D341Med (cell line): ENCODE measurements around the gene C19orf81.
A peak's percentile ranks its signal among the peaks of the same experiment; 100 is the strongest.

Source experiments
- DNase-seq: peaks from one replicate; pipeline ENCODE4 v3.0.0; 2012; ENCODE audit warnings: low spot score

The C19orf81 gene

DNA sequence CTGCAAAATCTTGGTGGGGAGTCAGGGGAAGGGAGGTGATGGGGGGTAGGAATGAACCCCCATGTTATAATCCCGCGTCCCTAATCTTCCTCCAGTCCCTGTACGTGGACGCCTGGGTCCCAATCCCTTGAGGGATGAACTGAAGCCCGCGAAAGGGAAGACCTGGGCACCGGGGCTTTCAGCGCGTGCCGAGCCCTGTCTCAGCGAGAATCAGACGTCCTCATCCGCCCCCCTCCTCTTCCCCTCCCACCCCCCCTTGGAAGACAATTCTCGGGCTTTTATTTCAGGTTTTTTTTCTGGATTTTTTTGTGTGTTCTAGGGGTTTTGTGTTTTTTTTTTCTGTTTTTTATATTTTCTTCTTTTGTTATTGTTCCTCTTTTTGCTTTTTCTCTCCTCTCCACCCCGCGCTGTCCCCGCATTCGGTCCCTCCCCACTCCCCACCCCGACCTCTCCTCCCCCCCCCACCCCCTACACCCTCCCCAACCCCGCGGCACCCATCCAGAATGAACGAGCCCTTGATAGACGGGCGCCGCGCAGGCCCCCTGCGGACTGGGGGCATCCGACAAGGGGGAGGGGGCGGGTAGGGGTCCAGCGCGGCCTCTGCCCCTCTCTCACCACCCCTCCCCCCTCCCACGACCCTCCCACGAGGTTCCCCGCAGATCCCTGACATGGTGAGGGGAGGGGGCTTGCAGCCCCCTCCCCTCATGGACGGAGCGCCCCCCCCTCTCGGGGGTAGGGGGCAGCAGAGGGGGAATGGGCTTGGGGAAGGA is 10.3 kb downstream of the C19orf81 start:
- DNase-seq, result no peak

DNA sequence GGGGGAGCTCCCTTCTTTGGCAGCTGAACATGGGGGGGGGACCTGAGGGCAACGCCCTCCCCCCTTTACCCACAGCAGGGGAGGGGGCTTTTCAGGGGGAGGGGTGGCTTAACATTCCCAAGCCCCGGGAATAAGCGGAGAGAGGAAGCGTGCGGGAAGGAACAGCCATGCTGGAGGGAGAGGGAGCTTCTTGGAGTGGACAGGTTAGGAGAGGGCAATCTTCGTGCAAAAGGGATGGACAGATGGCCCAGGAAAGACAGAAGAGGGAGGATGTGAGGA is 10.8 kb downstream of the C19orf81 start:
- DNase-seq, result no peak

DNA sequence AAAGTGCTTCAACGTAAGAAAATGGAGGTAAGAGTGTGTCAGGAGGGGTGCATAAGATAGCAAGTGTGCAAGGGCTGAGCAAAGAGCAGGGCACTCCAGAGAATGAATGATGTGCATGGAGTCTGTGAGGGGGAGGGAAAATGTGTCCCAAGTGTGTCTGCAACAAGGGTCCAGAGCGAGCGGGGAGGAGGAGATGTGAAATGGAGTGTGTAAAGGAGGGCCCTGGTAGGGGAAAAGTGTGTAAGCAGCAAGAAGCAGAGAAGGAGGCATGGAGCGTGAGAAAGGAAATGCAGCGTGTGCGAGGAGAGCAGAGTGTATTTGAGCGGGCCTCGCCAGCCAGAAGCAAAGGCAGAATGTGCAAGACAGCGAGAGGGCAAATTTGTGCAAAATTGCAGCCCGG is 11.8 kb downstream of the C19orf81 start:
- no peak for DNase-seq

DNA sequence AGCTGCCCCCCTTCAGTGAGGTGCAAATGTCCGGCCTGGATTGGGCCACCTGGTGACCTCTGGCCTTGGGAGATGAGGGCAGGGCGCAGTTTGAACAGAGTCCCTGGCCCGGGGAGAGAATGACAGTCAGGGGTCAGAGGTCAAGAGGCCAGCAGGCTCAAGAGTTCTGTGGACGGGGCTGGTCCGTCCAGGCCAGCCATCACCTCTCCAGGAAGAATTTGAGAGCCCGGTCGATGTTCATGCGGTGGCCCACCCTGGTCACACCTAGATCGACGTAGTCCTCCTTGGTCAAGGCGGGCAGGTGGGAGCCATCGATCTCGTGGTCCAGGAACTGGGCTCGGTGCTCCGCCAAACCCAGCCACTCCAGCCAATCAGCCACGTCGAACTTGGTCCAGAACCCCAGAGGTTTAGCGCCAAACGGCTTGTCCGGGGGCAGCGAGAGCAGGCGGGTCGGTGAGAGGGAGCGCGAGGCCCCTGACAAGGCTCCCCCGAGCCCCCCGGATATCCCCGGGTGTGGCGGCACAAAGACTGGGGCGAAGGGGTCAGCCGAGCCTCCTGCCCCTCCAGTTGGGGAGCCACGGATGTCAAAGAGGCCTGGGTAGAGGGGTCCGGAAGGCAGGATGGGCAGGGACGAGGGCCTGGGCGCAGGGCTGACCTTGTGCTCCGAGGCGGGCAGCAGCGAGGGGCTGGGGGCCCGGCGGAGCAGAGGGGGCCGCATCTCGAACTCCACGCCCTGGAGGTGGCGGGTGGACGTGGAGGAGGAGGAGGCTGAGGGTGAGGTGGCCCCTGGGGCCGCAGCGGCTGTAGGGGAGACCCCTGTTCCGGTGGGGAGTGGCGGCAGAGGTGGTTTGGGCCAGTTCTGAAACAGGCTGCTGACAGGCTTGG is 12.8 kb downstream of the C19orf81 start:
- DNase-seq, result no peak

DNA sequence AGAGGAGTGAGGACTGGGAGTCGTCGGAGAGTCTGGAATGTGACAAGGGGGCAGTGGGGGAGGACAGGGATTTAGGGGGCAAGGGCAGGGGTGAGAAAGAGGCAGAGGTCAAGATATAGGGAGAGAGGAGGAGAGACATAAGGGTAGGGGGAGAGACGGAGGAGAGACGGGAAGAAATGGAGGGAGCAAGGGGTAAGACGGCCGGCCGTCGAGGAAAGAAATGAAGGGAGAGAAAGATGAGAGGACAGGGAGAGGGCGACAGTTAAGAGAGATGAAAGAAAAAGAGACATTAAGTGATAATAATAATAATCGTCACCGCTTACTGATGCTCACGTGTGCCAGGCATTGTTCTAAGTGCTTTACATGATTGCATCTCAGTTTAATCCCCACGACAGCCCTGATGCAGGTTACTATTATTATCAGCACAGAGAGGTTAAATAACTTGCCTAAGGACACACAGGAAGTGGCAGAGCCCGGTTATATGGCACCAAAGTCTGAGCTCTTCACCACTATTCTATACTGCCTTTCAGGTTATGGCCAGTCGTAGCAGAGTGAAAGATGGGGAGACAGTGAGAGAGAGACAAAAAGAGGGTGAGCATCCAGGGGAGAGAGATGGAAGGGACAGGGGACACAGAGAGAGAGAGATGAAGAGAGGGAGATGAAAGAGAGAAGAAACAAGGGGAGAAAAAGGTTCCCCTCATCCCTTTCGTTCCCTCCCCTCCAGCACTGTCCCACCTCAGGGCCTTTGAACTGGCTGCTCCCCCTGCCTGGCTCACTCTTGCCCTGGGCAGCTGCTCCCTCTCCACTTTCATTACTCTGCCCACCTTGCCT is 13.6 kb downstream of the C19orf81 start:
- DNase-seq, result no peak

DNA sequence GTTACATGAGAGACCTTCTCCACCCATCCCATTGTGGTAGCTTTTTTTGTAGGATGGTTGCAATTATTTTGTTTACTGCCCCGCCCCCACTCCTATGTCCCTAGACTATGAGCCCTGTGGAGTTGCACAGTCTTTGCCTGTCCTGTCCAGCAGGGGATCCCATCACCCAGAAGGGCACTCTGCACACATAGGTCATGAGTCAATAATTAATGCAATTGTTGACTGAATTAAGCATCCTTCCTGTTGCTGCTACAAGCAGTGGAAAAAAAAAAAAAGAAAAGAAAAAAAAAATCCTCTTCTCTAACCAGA is 14.2 kb downstream of the C19orf81 start:
- no peak for DNase-seq

DNA sequence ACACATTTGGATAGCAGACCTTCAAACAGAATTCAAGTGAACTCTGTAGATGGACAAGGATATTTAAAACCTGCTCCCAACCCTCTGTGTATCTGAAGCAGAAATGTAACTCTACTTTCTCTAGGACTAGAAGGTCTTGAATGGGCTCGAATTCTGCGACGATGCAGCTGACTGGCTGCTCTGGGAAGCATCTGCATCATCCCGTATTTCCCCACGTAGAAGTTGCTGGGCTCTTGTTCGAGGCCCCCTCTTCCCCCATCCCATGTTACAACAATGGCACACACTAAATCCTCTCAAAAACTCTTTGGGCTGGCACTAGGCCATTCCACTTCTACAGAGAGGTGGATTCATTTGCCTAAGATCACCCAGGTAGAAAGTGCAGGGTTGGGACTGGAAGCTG is 15.0 kb downstream of the C19orf81 start:
- no peak for DNase-seq

DNA sequence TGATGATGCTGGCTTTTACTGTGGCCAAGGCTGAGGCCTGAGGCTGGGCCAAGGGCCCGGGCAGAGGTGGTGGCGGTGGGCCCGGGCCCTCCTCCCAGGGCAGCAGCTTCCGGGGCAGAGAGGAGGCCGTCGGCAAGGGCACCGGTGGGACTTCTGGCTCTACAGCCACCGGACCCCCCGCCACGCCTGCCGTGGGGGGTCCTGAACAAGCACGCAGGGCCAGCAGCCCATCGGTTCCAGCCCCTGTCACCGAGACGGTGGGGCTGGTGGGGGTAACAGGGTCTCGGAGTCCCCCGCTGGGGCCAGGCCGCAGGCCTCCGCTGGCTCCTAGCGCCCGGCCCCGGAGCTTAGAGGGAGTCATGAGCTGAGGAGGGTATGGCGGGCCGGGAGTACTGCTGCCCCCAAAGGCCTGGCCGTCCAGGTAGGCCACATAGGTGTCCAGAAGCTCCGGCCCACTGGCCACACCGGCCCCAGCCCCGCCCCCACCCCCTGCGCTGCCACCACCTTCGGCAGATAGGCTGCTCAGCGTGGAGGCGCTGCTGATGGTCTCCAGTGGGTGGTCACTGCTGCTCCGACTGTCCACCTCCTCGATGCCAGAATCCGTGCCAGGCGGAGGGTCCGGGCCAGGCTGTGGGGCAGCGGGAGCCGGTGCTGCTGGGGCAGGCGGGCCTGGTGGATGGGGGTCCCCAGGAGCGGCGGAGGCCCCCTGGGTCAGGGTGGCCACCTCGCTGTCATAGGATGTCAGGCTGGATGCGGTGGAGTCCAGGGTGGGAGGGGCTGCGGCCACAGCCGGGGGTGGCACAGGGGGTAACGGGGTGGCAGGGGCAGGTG is 17.3 kb downstream of the C19orf81 start:
- no peak for DNase-seq

DNA sequence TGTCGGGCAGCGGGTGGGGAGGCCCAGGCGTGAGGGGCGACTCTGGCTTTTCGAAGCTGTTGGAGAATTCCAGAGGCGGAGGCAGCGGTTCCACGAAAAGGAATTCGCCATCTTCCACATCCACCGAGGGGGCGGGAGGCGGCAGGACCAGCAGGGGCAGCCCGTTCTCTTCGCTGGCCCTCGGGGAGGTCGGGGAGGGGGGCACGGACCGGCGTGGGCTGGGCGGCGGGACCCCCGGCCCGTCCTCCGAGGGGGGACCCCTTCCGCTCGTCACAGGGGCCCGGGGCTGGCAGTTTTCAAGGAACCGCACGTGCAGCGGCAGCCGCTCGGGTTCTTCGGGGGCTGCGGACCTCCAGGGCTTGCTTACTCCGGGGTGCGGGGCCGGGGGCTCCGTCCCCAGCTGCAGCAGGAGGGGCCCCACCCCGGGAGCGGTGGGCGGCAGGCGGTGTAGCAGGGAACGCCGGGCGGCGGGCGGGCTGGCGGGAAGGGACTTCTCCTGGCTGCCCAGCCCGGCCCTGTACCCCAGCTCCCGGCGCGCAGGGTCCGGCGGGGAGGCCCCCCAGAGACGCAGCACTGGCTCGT is 18.0 kb downstream of the C19orf81 start:
- no peak for DNase-seq

DNA sequence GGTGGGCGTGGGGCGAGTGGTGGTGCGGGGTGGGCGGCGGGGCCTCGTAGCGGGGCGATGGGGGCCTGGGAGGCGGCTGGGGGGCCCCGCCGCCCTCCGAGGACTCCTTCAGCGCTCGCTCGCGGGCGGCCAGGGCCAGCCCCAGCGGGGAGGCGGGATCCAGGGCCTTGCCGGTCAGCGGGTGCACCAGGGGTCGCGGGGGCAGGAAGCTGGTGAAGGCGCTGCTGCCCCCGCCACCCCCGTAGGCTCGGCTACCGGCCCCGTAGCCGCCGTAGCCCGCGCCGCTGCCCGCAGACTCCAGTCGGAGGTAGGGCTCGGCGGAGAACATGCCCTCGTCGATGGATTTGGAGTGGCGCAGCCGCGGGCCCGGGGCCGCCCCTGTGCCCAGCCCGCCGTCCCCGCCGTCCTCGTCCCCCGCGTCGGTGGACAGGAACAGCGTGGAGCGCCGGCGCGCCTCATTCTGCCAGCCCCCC is 18.6 kb downstream of the C19orf81 start:
- no peak for DNase-seq

DNA sequence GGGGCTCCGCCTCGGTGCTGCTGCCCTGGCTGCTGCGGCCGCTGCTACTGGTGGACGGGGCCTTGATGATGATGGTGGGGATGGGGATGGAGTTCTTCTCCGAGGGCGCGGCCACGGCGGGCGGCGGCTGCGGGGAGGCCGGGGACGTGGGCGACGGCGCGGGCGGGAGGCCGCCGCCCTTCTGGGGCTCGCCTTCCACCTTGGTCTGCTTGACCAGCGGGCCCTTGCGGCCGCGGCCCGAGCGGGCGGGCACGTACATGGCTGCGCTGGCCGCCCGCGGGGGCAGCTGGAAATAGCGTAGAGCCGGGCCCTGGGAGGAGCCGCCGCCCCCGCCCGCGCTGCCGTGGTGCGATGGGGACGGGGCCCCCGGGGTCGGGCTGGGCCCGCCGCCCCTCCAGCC is 19.2 kb downstream of the C19orf81 start:
- DNase-seq, result no peak

DNA sequence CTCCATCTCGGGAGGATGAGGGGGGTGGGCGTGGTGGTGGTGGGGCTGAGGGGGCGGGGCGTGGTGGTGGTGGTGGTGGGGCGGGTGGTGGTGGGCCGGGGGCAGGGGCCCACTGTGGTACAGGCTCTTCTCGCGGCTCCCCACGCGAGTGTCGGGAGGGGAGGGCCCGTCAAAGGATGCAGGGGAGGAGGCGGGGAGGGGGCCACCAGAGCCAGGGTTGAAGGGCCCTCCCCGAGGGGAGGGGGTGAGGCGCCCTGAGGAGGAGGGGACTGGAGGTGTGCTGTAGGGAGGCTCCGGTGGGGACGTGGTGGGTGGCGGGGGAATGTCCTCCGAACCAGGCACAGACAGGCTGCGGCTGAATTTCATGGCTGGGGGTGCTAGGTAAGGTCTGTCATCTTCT is 19.6 kb downstream of the C19orf81 start:
- no peak for DNase-seq

DNA sequence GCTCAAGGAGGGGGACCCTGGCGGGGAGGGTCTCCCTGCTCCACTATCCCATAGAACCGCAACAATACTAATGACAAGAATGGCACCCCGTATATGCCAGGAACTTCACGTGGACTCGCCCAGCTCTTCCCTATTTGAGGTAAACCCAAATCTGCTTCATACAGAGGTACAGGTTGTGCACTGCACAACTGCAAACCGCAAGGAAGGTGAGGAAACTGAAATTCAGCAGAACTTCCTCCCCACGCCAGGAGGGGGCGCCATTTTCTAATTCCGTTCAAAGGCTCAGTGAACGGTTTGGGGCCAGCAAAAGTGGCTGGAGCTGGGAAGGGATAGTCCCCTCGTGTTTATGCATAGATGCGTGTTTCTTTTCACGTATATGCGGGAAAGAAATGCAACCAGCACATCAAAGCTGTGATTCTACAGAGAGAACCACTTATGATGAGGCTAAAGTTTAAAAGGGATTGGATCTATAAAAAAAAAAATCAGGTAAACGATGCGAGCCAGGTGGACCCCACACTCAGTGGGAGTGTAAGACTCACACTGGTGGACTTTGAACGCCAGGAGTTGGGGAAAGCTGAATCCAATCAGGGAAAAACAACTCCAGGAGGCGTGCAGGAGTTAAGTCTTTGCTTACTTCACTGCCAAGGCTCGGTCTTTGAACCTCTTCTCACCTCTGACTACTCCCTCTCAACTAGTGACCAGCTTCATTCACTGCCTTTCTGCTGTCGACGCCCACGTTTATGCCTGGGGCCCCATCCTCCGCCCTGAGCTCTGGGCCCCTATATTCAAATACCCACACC is 20.3 kb downstream of the C19orf81 start:
- DNase-seq, result peak; percentile 64

DNA sequence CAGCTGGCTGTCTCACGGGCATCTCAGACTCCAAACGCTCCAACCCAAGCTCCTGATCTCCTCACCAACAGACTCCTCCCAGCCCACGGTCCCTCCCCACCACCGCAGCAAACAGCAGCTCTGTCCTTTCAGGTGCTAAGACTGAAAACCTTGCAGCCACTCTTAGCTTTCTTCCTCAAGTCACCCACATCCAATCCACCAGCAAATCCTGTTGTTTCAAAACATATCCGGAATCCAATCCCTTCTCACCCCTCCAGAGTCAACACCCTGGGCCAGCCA is 20.8 kb downstream of the C19orf81 start:
- no peak for DNase-seq

DNA sequence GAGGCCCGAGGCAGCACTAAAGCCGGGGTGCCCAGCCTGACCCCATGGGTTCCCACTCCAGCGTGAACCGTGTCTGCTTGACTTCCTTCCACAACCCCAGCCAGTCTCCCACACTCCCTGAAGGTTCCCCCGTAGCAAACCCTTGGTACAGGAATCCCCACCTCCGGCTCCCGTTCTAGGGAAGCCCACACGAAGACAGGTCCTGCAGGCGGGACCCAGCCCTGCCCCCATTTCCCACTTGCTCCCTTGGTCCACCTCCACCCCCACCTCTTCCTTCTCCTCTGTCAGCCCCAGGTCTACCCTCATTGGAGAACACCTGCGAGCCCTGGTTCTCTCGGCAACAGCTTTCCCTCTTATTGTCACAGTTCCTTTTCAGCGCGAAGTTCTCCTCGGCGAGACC is 23.9 kb downstream of the C19orf81 start:
- DNase-seq, result no peak

DNA sequence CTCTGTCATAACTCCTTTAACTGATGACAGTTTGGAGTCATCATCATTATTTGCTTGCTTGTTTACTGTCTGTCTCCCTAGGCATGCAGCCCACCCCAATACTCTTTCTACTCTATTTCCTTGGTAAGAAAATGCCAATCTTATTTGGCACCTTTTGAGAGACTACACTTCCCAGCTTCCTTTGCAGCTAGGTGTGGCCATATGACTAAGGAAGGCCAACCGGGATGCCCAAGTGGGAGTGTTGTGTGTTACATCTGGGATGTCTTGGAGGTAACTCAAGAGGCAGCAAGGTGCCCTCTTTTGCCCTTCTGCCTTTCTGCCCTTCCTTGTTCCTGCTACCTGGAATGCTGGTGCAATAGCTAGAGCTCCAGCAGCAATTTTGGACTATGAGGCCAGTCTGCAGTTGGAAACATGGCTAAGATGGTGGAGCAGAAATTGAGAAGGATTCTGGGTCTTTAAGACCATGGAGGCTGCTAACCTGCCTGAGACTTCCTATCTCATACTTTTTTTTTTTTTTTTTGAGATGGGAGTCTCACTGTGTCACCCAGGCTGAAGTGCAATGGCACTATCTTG is 27.5 kb downstream of the C19orf81 start:
- no peak for DNase-seq

DNA sequence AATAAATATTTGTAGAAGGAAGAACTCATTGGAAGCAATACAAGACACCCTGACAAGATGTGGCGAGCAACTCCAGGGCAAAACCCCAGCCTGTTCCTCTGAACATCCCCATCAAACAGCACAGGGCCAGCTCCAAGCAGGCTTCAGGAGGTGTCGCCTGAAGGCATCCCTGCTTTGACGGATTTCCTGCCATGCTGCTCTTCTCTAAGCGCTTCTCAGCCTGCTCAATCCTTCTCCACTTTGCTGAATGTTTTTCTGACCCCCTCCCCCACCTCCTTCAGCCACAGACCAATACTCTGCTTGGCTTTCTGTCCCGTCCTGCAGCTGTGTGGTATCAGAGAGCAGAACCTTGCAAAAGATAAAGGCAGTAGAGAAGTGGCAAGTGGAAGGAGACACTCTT is 28.4 kb downstream of the C19orf81 start:
- DNase-seq, result no peak

DNA sequence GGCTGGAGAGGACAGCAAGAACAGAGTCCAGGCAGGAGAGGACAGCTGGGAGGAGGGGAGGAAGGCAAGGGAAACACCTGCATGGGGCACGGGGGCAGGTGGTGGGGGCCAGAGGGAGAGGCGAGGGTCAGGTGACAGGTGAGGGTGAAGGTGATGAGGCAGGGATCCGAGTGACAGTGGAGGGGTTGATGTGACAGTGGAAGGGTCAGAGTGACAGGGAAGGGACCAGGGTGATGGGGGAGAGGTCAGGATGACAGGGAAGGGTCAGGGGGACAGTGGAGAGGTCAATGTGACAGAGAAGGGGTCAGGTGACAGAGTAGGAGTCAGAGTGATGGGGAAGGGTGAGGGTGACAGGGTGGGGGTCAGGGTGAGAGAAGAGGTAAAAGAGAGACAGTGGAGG is 29.1 kb downstream of the C19orf81 start:
- DNase-seq, result no peak

DNA sequence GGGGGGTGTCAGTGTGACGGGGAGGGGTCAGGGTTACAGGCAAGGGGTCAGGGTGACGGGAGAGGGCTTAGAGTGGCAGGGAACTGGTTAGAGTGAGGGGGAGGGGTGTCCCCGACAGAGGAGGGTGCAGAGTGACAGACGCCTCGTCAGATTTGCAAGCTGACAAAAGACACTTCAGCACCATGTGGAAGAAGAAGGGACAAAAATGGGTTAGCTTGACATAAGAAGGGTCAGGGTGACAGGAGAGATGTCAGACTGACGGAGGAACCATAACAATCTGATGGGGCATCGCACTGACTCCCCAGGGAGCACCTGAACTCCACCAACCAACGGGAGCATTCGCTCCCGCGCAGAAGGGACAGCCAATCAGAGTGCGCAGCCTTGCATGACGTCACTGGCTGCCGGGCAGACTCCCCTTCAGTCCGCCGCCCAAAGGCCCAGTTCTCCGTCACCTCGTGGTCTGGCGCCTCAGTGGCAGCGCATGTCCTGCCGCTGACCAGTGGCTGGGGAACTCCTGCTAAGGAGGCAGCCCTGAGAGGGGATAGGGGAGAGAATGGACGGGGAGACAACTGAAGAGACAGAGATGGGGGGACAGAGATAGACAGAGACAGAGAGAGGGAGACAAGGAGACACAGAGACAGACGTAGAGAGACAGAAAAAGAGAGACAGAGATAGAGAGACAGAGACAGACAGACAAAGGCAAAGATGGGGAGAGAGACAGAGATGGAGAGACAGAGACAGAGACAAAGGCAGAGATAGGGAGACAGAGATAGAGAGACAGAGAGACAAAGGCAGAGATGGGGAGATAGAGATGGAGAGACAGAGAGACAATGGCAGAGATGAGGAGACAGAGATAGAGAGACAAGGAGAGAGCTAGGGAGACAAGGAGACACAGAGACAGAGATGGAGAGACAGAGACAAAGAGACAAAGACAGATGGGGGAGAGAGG is 30.2 kb downstream of the C19orf81 start:
- peak; percentile 94 for DNase-seq
